HepG2 (cell line): Measurements from ENCODE around the gene COMMD2. TPM values are rescaled to one million over a fixed set of nuclear protein-coding genes. Genes with fewer than 3 reads are reported as not detected.

Experiments used
- ATAC-seq: fragments of 200-7000 bp; cut with Tn5 transposase; 3 replicates; pipeline ENCODE4 v1.9.1; 2020; ENCODE audit warnings: mild to moderate bottlenecking, moderate library complexity
- BruUV-seq: library from RNA; stranded (reverse); fragments of 400-500 nt; replicated peaks from 2 replicates; lab custom pipeline; 2021; lab: Mats Ljungman, UMichigan
- CTCF ChIA-PET: fragments of 300-600 bp; formaldehyde crosslinking; extraction: SDS; loops from one replicate; lab custom pipeline; 2021; ENCODE audit warnings: low total read pairs, inconsistent platforms, low intra/inter-chr PET ratio; lab: Yijun Ruan, JAX
- POLR2A ChIA-PET: fragments of 350-600 bp; sonication (Branson Sonifier 250); formaldehyde crosslinking; loops from one replicate; lab custom pipeline; 2020; ENCODE audit warnings: antibody characterized with exemption, inconsistent platforms; lab: Yijun Ruan, JAX
- DNase-seq: peaks from one replicate; pipeline ENCODE4 v3.0.0-alpha.2; 2015; ENCODE audit warnings: low spot score
- FAIRE-seq: peaks from 3 replicates; lab custom pipeline; 2011; peaks lifted over from hg19 to GRCh38; lab: Jason Lieb, UNC
- H2AFZ ChIP-seq: one replicate; pipeline ENCODE4 v1.6.1; 2011; ENCODE audit warnings: low read length, inconsistent platforms
- H3K27ac ChIP-seq: fragments of 300-600 bp; 3 replicates; pipeline ENCODE4 v1.8.0; 2011; ENCODE audit warnings: mixed run types, mild to moderate bottlenecking, mixed read lengths, low read length, inconsistent platforms; ENCODE audit not compliant: insufficient read depth; ENCODE audit errors: extremely low read length
- H3K27me3 ChIP-seq, 2 experiments: fragments of 200-600 bp in 1 of 2; 2 replicates in 1 of 2; 3 replicates in 1 of 2; pipeline versions ENCODE4 v1.6.0 to v1.8.0; 2011; ENCODE audit warnings: low read length in 2 of 2, mild to moderate bottlenecking in 2 of 2, moderate library complexity in 2 of 2, inconsistent platforms in 1 of 2; ENCODE audit not compliant: insufficient read depth in 2 of 2, control insufficient read depth in 1 of 2
- H3K36me3 ChIP-seq, 2 experiments: fragments of 200-600 bp in 1 of 2; replicated peaks in 1 of 2; 2 replicates in 1 of 2; 3 replicates in 1 of 2; pipeline versions ENCODE4 v1.5.1 to v1.8.0; 2011; ENCODE audit warnings: low read length in 2 of 2, inconsistent platforms in 1 of 2; ENCODE audit not compliant: insufficient read depth in 2 of 2, control insufficient read depth in 1 of 2
- H3K4me1 ChIP-seq: 2 replicates; pipeline ENCODE4 v1.5.1; 2012; ENCODE audit warnings: low read length, inconsistent platforms; ENCODE audit not compliant: insufficient read depth
- H3K4me2 ChIP-seq: 2 replicates; pipeline ENCODE4 v1.6.0; 2011; ENCODE audit warnings: low read depth, low read length, inconsistent platforms
- H3K4me3 ChIP-seq, 3 experiments: fragments of 200-600 bp in 1 of 3; sonication (generic), shearing (Covaris generic) in 1 of 3; replicated peaks in 1 of 3; 2 replicates each; pipeline ENCODE4 v1.5.1; 2011 to 2016; ENCODE audit warnings: low read length in 3 of 3, inconsistent platforms in 2 of 3, low read depth in 2 of 3, mild to moderate bottlenecking in 2 of 3, control low read depth in 1 of 3, mixed read lengths in 1 of 3; ENCODE audit not compliant: insufficient read depth in 1 of 3
- H3K79me2 ChIP-seq: one replicate; pipeline ENCODE4 v1.6.1; 2011; ENCODE audit warnings: low read length, inconsistent platforms; ENCODE audit not compliant: insufficient read depth
- H3K9ac ChIP-seq: 2 replicates; pipeline ENCODE4 v1.6.0; 2011; ENCODE audit warnings: mild to moderate bottlenecking, low read depth, low read length, inconsistent platforms; ENCODE audit not compliant: insufficient read depth
- H3K9me3 ChIP-seq: 2 replicates; pipeline ENCODE4 v1.5.1; 2012; ENCODE audit warnings: mild to moderate bottlenecking, low read length
- H4K20me1 ChIP-seq: 2 replicates; pipeline ENCODE4 v1.6.0; 2011; ENCODE audit warnings: inconsistent platforms, mild to moderate bottlenecking, low read length, moderate library complexity; ENCODE audit not compliant: insufficient read depth
- DMAP1 ChIP-seq: IDR thresholded peaks from 2 replicates; pipeline ENCODE4 v1.6.1; 2016
- HES4 ChIP-seq: sonication (generic); formaldehyde crosslinking; IDR thresholded peaks from 2 replicates; pipeline ENCODE4 v1.9.0; 2021; ENCODE audit warnings: mild to moderate bottlenecking, missing genetic modification reagents, borderline replicate concordance
- HOXA3 ChIP-seq: sonication (generic); formaldehyde crosslinking; IDR thresholded peaks from 2 replicates; pipeline ENCODE4 v1.5.0; 2020; ENCODE audit warnings: missing genetic modification reagents
- MAFK ChIP-seq, 2 experiments: IDR thresholded peaks in 1 of 2; conservative IDR thresholded peaks in 1 of 2; 2 replicates each; pipeline ENCODE4 v1.6.1; 2011; ENCODE audit warnings: improper control_type of control experiment in 2 of 2, low read length in 2 of 2
- ZNF280B ChIP-seq: sonication (generic); formaldehyde crosslinking; IDR thresholded peaks from 2 replicates; pipeline ENCODE4 v1.5.0; 2020; ENCODE audit warnings: missing genetic modification reagents, mild to moderate bottlenecking, borderline replicate concordance
- ZNF563 ChIP-seq: sonication (generic); formaldehyde crosslinking; IDR thresholded peaks from 2 replicates; pipeline ENCODE4 v1.8.0; 2022; ENCODE audit warnings: mild to moderate bottlenecking, moderate library complexity, missing genetic modification reagents
- in situ Hi-C: cut with HindIII; loops from 2 replicates; pipeline ENCODE4 v1.10.0; 2017; ENCODE audit warnings: low pct_unique_long_range_greater_than_20kb; ENCODE audit not compliant: extremely low pct_ligation_motif_present
- intact Hi-C: fragments of 100-400 bp; cut with micrococcal nuclease; formaldehyde crosslinking; loops from one replicate; pipeline ENCODE4 v1.10.0; 2022; ENCODE audit not compliant: unreplicated experiment
- polyA plus RNA-seq, 8 experiments: library from polyadenylated mRNA; depleted of rRNA in 3 of 8; stranded (reverse) in 7 of 8; unstranded in 1 of 8; fragments of >200 nt; fragmentation: Illumina TruSeq in 4 of 8; extraction: Trizol in 4 of 8; gene quantifications; 2 replicates each; pipeline versions ENCODE4 v1.2.1 to v1.2.3, GENCODE V29; 2011 to 2016; ENCODE audit warnings: low read depth in 4 of 8, missing spikeins in 1 of 8, mixed read lengths in 1 of 8; ENCODE audit not compliant: insufficient read depth in 1 of 8
- total RNA-seq, 5 experiments: library from RNA; depleted of rRNA; stranded (reverse); fragments of >200 nt; fragmentation: Illumina TruSeq; extraction: Trizol; gene quantifications; 2 replicates each; pipeline ENCODE4 v1.2.3, GENCODE V29; 2016; ENCODE audit warnings: low read depth in 1 of 5
- TF ChIP-seq, protein P1 (sequence below): sonication (generic); formaldehyde crosslinking; IDR thresholded peaks from 2 replicates; pipeline ENCODE4 v1.4.0; 2020; ENCODE audit warnings: low read depth, mild to moderate bottlenecking, missing genetic modification reagents

COMMD2 gene
- total and polyA plus RNA-seq, 2 of the 13 experiments (the other 11 are each of a cell fraction or from before 2014, with no cell fraction given), result 33.0 to 57.6 TPM

GRCh38 chr3:149783576-149783975 lies 31.3 kb upstream of the COMMD2 start:
- in situ Hi-C loops, result no loop called here
- Histone ChIP-seq H3K4me2 (no peak overlapping the region), H2AFZ (no peak overlapping the region), H3K4me1 (peaks cover 11% of the 10 kb centered on the region; the same call in 1 of the 2 replicates), H3K36me3 (no peaks in the 10 kb centered on the region), H3K79me2 (no peaks in the 10 kb centered on the region), H3K9me3 (no peaks in the 10 kb centered on the region), H4K20me1 (no peaks in the 10 kb centered on the region), H3K27me3 (no peaks in the 10 kb centered on the region), H3K4me3 (no peak overlapping the region), H3K27ac (no peak overlapping the region), H3K9ac (no peak overlapping the region)
- intact Hi-C loops, result no loop called here
- ChIA-PET POLR2A (no interaction called here), CTCF (no interaction called here)
- BruUV-seq, result no TSS peak
- ATAC-seq (no peak), DNase-seq (peak; percentile 15), FAIRE-seq (no peak)
- no peak for TF ChIP-seq DMAP1 (CRISPR knock-in tag)
- no peak for TF ChIP-seq ZNF563 (CRISPR knock-in tag)
- no peak for TF ChIP-seq HES4
- no peak for TF ChIP-seq MAFK (conservative IDR thresholded peaks at IDR 0.05 in 1 of 2, IDR thresholded peaks at IDR 0.05 in 1 of 2; ENCODE audit: low read length in 2 of 2)
- TF ChIP-seq, protein P1, sequence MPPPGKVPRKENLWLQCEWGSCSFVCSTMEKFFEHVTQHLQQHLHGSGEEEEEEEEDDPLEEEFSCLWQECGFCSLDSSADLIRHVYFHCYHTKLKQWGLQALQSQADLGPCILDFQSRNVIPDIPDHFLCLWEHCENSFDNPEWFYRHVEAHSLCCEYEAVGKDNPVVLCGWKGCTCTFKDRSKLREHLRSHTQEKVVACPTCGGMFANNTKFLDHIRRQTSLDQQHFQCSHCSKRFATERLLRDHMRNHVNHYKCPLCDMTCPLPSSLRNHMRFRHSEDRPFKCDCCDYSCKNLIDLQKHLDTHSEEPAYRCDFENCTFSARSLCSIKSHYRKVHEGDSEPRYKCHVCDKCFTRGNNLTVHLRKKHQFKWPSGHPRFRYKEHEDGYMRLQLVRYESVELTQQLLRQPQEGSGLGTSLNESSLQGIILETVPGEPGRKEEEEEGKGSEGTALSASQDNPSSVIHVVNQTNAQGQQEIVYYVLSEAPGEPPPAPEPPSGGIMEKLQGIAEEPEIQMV (CRISPR knock-in tag), result no peak
- no peak for TF ChIP-seq ZNF280B (CRISPR knock-in tag)
- no peak for TF ChIP-seq HOXA3 (CRISPR knock-in tag)
